ENCODE data around the gene RMI2. TPM values are rescaled to one million over a fixed set of nuclear protein-coding genes. Genes with fewer than 3 reads are reported as not detected.

The RMI2 gene
- total RNA-seq: 10 to 100 TPM in 3 of 5 donors, 1 to 10 TPM in 2; 2.3 to 79.9 (median 10.5) TPM
- 1 to 10 TPM; 6.9 to 9.6 (median 7.0) TPM for polyA plus RNA-seq
- long read RNA-seq, donor 1, partial matches to known transcripts: 0 of 1 reads
- long read RNA-seq, donor 1, other reads (novel, unspliced or antisense): 0 of 1 reads
- long read RNA-seq, donor 2, transcript RMI2-201 (2 exons, 1,457 nt): major isoform, 5 of 5 reads
- long read RNA-seq, donor 2, partial matches to known transcripts: 0 of 5 reads
- long read RNA-seq, donor 2, other reads (novel, unspliced or antisense): 0 of 5 reads
- long read RNA-seq, donor 3, partial matches to known transcripts: 0 of 4 reads
- long read RNA-seq, donor 3, other reads (novel, unspliced or antisense): 0 of 4 reads
- long read RNA-seq, donor 4, partial matches to known transcripts: 0 of 1 reads
- long read RNA-seq, donor 4, other reads (novel, unspliced or antisense): 0 of 1 reads
- long read RNA-seq, donor 5, partial matches to known transcripts: 0 of 6 reads
- long read RNA-seq, donor 5, other reads (novel, unspliced or antisense): 0 of 6 reads
- long read RNA-seq, donor 6, transcript RMI2-201 (2 exons, 1,457 nt): major isoform, 18 of 18 reads
- long read RNA-seq, donor 6, partial matches to known transcripts: 0 of 18 reads
- long read RNA-seq, donor 6, other reads (novel, unspliced or antisense): 0 of 18 reads
- long read RNA-seq, donor 7, transcript RMI2-201 (2 exons, 1,457 nt): major isoform, 5 of 17 reads
- long read RNA-seq, donor 7, partial matches to known transcripts: 0 of 17 reads
- long read RNA-seq, donor 7, other reads (novel, unspliced or antisense): 12 of 17 reads
- long read RNA-seq, donor 8, partial matches to known transcripts: 0 of 4 reads
- long read RNA-seq, donor 8, other reads (novel, unspliced or antisense): 0 of 4 reads
- long read RNA-seq, donor 9, partial matches to known transcripts: 0 of 4 reads
- long read RNA-seq, donor 9, other reads (novel, unspliced or antisense): 0 of 4 reads
- long read RNA-seq, donor 10, partial matches to known transcripts: 0 of 2 reads
- long read RNA-seq, donor 10, other reads (novel, unspliced or antisense): 0 of 2 reads

DNA sequence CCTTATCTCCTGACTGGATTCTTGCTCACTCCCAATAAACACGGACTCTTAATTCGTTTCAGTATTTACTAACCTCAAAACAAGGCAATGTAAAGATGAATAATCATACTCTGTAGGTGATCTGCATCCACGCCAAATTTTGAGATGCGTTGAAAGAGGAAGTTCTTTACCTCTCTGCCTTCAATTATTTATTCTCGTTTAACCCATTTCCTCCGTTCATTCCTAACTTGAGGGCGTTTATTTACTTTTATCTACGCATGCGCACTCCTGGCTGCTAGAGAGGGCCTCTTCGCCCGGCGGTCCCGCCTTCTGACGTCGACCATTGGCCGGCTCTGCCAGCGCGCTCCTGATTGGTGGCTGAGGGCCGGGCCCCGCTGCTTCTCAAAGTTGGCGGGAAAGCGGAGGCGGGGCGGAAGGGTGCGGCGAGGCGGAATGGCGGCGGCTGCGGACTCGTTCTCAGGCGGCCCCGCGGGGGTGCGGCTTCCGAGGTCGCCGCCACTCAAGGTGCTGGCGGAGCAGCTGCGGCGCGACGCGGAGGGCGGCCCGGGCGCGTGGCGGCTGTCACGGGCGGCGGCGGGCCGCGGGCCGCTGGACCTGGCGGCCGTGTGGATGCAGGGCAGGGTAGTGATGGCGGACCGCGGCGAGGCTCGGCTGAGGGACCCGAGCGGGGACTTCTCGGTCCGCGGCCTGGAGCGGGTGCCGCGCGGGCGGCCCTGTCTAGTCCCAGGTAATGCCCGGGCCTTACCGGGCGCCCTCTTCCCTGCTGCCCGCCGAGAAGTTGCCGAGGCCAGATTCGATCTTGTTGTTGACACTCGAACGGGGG, at the start of gene RMI2:
TSS of gene RMI2 (plus strand) at position 420 of the 823 bp plus-strand sequence. CDS start at position 433, 13 bp downstream.
- TF ChIP-seq POLR2A (IDR thresholded peaks at IDR 0.05): no peak
- peak in 2 of 3 donors; percentile 41 to 62 for TF ChIP-seq POLR2AphosphoS5 (IDR thresholded peaks at IDR 0.05)
- DNase-seq: peak; percentile 98 to 99
- peak within 1 kb of the TSS in 3 of 5 donors; percentile 54 to 82 (median 68) for H3K27ac ChIP-seq
- no peaks in the 10 kb centered on the region for H3K9me3 ChIP-seq
- H3K27me3 ChIP-seq: no peaks in the 10 kb centered on the region
- H3K4me1 ChIP-seq: peaks cover 16 to 35% (median 31%) of the 10 kb centered on the region in 4 donors
- intact Hi-C loops (cut with DNase I; ENCODE audit: low total_unique reads): no loop called here
- H3K4me3 ChIP-seq: peak within 1 kb of the TSS; percentile 63 to 94 (median 70)
- no peaks in the 10 kb centered on the region for H3K36me3 ChIP-seq
- WGBS, 5 donors: 0 to 1% (median 0%) methylated on average over 31 to 82 of the region's 82 CpGs

- TF ChIP-seq POLR2AphosphoS5 (IDR thresholded peaks at IDR 0.05): no peak
- TF ChIP-seq POLR2A (IDR thresholded peaks at IDR 0.05): no peak
- TF ChIP-seq EP300 (IDR thresholded peaks at IDR 0.05): no peak
- DNase-seq: no peak
- Histone ChIP-seq H3K27ac (peak overlapping the region in 1 of 5 donors; percentile 73), H3K4me3 (no peak overlapping the region), H3K36me3 (no peaks in the 10 kb centered on the region), H3K27me3 (no peaks in the 10 kb centered on the region), H3K9me3 (no peaks in the 10 kb centered on the region), H3K4me1 (peaks cover 16 to 28% (median 25%) of the 10 kb centered on the region in 4 donors)
- 92 to 97% (median 93%) methylated on average over 4 of the region's 4 CpGs for WGBS, 5 donors
- intact Hi-C loops (cut with DNase I; ENCODE audit: low total_unique reads): no loop called here
Observed at GRCh38 chr16:11295672-11296071, 49.6 kb upstream of the RMI2 start.

DNA sequence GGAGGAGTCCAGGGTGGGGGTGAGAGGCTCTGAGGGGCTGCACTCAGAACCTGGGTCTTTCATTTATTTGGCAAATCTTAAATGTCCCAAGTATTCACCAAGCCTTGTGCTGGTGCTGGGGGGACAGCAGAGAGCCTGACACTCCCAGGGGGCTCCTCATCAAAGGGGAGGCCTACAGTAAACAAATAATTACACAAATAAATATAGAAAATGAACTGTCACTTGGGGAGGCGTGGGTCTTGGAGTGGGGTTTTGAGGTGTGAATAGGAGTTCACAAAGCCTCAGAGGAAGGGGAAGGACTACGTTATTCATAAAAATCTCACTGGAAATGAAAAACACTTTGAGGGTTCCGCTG, 48.9 kb upstream of the RMI2 start:
- Histone ChIP-seq H3K36me3 (no peaks in the 10 kb centered on the region), H3K9me3 (no peaks in the 10 kb centered on the region), H3K4me1 (peaks cover 16 to 28% (median 25%) of the 10 kb centered on the region in 4 donors), H3K27me3 (no peaks in the 10 kb centered on the region), H3K27ac (peak overlapping the region in 4 of 5 donors; percentile 56 to 73 (median 64)), H3K4me3 (no peak overlapping the region)
- no peak for TF ChIP-seq POLR2A (IDR thresholded peaks at IDR 0.05)
- no peak for TF ChIP-seq POLR2AphosphoS5 (IDR thresholded peaks at IDR 0.05)
- no peak for TF ChIP-seq EP300 (IDR thresholded peaks at IDR 0.05)
- no peak for TF ChIP-seq CTCF (IDR thresholded peaks at IDR 0.05)
- DNase-seq: no peak
- 56 to 74% (median 66%) methylated on average over 3 of the region's 3 CpGs for WGBS, 5 donors
- intact Hi-C loops (cut with DNase I; ENCODE audit: low total_unique reads): no loop called here

DNA sequence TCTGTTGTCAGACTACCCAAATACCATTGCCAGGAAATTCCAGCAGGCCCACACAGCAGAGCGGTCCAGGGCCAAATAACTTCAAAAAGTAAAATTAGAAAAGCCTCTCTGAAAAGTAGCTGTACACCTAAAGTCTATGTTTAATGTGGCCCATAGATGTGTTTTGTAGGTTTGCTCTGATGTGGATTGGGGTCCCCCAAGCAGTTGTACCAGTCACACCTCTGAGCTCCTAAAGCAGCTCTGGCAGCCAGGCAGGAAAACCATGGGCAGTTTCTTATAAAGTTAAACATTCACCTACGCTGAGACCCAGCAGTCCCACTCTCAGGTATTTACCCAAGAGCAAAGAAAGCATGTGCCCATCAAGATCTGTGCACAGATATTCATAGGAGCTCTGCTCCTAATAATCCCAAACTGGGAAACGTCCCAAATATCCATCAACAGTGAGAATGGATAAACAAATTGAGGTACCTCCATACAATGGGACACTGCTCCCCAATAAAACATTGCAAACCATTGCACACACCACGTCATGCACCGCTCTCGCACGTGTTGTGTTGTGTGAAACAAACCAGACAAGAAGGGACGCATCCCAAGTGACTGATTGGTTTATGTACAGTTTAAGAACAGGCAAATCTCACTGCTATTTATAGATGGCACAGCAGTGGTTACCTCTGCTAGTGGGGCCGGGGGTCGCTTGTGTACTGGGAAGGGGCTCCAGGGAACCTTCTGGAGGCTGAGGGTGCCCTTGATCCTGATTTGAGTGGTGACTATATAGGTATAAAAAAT, 48.4 kb upstream of the RMI2 start:
- H3K4me1 ChIP-seq: peaks cover 16 to 28% (median 25%) of the 10 kb centered on the region in 4 donors
- 20 to 38% (median 26%) methylated on average over 9 to 10 of the region's 10 CpGs for WGBS, 5 donors
- H3K4me3 ChIP-seq: peak overlapping the region in 2 of 4 donors; percentile 12 to 27
- peak; percentile 58 to 68 for DNase-seq
- no peak for TF ChIP-seq POLR2A (IDR thresholded peaks at IDR 0.05)
- TF ChIP-seq POLR2AphosphoS5 (IDR thresholded peaks at IDR 0.05): no peak
- no peak for TF ChIP-seq EP300 (IDR thresholded peaks at IDR 0.05)
- no peak for TF ChIP-seq CTCF (IDR thresholded peaks at IDR 0.05)
- peak overlapping the region; percentile 25 to 73 (median 61) for H3K27ac ChIP-seq
- intact Hi-C loops (cut with DNase I; ENCODE audit: low total_unique reads): no loop called here
- H3K36me3 ChIP-seq: no peaks in the 10 kb centered on the region
- no peaks in the 10 kb centered on the region for H3K27me3 ChIP-seq
- no peaks in the 10 kb centered on the region for H3K9me3 ChIP-seq
